Renal pelvis (tissue), 4 donors: Measurements from ENCODE around the gene PARS2. TPM values are rescaled to one million over a fixed set of nuclear protein-coding genes. Genes with fewer than 3 reads are reported as not detected.
A peak's percentile ranks its signal among the peaks of the same experiment; 100 is the strongest.

Source experiments
- DNase-seq: peaks from one replicate; pipeline ENCODE4 v3.0.0-alpha.2; 2013
- polyA plus RNA-seq, 3 donors: library from polyadenylated mRNA; unstranded; fragments of 120-200 nt; gene quantifications; one replicate each; pipeline ENCODE4 v1.2.1, GENCODE V29; 2013; ENCODE audit not compliant: insufficient read length in 3 of 3

Gene PARS2
- polyA plus RNA-seq, 3 donors, result 10.9 to 11.9 (median 11.8) TPM

DNA sequence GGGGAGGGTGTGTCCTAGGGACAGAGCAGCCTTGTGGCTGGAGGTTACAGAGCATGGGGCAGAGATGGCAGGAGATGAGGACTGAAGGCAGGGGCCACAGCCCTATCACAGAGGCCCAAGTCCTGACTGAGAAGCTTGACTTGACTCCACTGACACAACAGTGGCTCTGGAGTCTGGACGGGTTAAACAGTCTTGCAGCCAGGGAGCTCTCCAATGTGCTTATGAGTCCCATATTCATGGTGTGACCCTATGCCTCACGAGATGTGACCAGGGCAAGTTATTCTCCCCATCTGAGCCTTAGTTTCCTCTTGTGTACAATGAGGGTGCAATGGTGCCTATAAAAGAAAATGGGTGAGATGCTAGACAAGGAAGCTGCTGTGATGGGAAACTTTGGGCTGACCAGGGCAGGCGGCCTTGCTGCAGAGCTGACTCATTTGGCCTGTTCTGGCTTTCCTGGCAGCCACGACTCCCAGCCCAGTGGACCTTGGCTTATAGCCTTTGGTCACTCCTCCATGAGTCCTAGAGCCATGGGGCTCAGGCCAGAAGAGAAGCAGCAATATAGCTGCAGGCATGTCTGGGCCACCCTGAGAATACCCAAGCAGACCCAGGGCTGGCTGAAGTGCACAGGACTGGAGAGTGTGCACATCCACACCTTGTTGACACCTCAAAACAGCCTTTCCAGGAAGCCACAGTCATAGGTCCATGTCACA, 39.6 kb upstream of the PARS2 start:
- no peak for DNase-seq

DNA sequence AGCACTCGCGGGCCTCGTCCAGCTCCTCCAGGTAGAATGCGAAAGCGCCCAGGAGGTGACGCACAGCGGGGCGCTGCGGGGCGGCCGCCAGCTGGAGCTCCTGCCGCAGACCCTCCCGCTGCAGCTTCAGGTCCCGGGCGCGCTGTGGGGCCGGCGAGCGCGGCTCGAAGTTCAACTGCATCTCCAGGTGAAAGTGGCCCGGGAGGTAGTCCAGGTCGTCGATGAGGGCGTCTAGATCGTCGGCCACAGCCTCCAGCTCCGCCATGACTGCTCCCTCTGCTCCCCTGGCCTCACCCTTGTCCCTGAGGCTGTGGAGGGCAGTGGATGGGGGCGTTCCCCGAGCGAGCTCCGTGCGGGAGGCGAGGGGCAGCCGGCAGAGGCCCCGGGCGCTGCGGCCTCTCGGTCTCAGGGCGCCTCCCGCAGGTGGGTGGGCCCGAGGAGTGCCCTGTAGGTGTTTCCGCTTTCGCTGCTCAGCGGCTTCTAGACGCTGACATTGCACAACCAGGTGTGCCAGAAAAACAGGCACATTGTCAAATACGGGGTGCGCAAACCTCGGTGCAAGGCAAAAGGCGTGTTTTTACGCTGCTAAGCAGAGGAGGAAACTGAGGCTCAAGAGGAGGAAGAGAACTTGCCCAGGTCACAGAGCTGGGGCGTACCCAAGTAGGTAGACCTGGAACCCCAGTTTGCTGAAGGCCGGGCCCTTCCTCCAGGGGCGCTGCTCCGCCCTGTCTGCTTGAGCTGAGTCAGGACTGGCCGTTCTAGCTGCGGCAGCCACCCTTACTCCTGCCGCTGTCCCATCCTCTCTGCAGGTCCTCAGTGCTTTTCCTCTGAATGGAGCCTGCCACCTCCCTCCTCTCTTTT, 36.8 kb upstream of the PARS2 start, which contains the start of gene TTC22:
Gene TTC22 (minus strand): TSS at position 425 of the 861 bp plus-strand sequence. CDS start 160 bp downstream, at position 265.
- peak; percentile 34 for DNase-seq

DNA sequence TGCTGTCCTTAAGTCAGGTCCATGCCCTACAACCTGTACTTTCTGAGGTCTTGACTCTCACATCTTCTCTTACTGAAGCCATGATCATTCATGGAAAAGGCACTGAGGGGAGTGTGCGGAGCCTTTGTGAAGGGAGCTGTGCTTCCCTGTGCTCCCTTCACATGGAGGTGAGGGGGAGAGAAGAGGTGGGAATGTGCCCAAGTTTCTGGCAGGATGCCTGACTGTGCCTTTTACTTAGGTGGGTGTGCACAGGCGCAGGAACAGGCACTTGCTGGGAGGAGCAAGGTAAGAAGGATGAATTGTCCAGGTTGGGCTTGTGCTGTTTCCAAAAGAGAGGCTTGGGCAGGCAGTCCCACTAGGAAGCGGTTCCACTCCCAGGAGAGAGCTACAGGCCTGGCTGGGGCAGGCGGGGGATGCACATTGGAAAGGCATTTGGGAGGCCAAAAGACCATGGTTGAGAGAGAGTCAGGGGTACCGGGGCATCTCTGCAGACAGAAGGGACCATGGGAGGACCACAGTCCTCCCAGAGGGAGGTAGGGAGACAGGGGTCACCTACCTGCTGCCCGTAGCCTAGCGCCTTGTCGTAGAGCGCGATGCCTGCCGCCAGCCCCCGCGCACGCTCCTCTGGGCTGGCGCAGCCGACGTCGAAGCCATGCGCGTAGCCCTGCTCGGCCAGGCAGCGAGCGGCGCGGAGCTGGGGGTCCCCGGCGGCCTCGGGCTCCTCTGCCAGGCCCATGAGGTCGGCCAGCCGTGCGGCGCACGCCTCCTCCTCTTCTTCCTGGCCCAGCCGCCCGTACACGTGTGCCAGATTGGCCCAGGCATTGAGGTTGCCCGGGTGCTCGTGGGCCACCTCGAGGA, 35.9 kb upstream of the PARS2 start:
- DNase-seq, result no peak

DNA sequence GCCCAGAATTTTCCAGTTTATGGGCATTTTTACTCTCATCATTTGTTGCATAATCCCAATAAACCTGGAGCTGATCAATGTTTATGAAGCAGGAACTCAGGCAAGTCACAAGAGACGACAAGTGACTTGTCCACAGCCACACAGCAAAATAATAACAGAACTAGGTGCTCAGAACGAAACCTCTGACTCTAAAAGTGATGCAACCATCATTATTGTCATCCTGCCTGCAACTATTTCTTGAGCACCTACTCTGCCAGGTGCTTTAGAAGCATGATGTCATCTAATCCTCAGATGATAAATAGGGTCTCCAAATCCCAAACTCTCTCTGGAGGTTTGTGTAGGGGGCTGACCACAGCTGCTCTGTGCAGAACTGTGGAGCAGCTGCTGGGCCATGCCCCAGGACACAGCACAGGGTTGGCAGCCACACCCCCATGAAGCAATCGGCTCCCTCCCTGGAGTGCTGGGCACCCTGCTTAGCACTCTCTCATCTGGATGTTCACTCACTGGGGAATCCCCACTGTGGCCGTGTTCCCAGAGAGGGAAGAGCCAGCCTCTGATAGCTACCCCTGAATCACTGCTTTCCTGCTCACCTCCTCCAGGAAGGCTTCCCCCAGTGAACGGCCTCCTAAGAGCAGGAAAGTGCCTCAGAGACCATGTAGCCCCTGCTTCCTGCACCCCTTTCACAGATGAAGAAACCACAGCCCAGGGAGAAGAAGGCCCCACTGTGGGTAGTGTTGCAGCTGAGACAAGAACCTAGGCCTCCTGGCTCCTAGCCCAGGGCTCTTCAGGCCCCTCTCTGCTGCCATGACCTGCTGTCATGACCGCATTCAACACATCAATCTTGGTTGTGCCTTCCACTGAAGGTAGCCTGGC, 34.7 kb upstream of the PARS2 start:
- DNase-seq, result no peak

DNA sequence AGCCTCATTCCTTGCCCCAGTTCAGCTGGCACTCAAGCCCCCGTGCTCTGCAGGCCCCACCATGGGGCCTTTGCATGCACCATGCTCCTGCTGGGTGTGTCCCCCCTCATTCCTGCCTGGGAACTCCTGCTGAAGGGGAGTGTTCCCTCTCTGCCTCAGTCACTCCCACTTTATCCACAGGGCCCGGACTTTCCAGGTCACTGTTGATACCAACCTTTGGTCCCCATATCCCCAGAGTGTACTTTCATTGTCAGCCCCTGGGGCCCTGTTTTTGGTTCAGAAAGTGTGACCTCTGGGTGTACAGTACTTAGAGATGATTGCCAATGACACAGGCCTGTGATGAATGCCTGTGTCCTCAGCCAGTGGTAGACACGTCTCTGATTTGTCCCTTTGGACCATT, 33.9 kb upstream of the PARS2 start:
- no peak for DNase-seq

DNA sequence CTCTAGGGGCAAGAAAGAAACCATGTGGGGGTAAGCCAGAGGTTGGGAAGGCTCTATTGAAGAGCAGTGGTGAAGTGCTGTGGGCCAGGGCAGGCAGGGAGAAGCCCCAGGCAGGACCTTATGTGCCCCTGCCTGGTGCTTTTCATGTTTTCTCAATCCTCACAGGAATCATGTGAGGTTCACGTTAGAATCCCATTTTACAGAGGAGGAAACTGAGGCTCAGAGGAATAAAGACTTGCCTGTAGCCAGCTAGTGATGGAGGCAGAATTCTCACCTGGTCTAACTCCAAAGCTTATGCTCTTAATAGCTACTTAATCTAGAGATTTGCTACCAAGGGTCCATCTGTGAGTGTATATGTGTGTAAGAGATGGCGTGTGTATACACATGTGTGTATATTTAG, 32.6 kb upstream of the PARS2 start:
- DNase-seq, result no peak

DNA sequence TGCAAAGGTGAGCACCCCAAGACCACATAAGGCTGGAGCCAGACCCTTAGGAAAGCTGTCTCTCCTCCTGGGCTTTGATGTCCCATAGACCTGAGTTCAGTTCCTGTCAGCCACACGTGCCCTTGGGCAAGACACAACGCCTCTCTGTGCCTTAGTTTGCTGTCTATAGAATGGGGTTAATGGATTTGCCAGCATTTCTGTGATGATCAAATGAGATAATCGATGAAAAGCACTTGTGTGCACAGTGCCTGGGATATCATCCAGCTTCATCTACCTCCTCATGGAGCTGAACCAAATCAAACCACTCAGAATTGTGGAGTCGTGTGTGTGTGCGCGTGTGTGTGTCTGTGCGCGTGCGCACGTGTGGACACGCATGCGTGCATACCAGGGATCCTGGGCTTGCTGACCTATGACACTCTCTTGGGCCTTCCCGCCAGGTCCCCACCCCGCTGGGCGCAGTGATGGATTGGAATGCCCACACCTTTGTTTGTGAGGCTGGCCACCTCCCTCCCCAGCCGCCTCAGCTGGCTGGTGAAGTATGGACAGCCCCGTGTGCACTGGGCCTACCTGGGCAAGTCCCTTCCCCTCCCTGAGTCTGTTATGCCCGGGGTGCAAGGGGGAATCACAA, 31.6 kb upstream of the PARS2 start:
- no peak for DNase-seq

DNA sequence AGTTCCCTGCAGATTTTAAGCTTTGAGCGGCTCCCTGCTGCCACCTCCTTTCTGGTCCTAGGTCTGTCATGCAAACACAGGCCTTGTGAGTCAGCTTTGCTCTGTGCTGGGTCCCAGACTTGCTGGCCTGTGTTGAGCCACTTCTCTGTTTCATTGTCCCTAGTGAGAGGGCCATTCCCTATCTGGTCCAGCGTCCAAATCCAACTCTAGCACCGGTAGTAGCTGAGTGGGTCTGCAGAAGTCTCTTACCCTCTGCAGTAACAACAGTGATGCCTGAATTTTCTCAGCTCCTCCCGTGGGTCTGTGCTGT, 31.0 kb upstream of the PARS2 start:
- no peak for DNase-seq

DNA sequence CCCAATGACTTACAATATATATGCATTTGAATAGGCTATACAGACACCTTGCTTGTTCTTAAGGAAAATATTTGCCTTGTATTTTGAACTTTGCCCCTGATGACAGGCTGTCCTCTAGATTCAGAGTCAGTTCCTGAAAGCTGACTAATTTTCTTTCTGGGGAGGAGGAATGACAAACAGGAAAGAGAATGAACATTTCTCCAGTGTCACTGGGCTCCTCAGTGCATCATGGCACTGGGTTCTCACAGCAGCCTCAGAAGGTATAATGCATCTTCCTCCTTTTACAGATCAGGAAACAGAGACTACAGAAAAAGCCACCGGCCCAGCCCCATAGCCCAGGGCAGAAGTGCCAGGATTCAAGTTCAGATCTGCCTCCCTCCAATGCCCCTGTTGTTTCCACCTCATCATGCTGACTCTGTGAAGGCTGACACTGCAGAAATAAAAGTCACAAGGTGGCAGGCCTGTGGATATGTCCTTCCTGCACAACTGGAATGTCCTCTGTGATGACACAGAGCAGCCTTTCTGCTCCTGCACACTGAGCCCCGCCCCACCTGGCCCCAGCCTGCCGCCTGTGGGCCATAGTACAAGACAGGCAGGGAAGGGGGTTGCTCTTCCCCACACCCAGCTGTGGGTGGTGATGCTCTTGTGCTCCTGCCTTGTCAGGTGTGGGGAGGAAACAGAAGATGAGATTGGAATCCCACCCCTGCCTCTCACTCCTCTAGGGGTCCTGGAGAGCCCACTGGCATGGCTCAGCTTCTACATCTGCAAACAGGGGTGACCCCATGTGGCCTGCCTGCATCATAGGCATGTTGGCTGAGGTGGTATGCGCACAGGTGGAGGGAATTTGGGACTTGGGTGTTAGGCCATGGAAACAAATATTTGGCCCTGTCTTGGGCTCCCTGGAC, 30.4 kb upstream of the PARS2 start:
- peak; percentile 28 for DNase-seq

DNA sequence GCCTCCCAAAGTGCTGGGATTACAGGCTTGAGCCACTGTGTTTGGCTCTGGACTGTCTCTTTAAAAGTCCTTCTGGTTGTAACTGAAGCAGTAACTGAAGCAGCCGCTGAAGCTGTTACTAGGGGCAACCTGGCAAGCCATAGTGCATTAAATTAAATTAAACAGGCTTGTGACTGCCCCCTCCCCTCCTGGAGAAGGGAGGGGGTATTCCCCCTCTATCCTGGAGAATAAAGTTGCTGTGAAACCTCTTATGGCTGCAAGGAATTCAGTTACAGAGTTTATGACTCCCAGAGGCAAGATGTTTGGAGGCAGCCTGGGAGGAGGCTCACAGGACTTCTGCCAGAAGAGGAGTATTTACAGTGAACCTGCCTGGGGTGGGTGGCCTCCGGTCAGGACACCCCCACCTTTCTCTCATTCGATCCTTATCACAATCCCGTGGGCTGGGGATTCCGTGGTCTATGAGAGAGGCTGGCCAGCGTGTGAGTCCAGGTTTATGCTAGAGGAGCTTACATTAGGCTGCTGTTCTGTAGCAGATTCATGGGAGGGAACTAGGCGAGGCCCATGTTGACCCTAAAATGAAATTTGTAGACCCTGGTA, 28.5 kb upstream of the PARS2 start:
- peak; percentile 92 for DNase-seq

DNA sequence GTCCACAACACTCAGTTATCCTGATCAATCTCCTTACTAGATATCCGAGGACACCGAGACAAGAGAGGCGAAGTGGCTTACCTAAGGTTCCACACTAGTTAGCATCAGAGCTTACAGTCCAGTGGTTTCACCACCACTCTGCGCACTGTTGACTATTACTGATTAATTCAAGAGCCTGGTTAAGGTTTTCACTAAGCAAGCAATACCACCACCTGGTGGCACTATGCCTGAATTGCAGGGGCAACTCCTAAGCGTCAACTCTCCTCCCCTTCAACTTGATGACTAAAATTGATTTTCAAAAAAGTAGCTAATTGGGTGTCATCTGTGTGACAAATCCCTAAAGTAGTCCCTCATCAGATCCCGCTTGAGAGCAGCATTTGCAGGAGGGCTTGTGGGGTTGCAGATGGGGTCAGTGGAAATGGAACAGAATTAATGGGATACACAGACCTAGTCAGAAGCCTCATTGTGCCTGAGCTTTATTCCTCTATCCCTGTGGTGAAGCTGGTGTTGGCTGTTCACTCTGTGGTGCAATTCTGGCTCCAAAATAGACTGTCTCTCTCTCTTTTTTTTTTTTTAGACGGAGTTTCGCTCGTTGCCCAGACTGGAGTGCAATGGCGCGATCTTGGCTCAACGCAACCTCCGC, 27.7 kb upstream of the PARS2 start:
- DNase-seq, result no peak

DNA sequence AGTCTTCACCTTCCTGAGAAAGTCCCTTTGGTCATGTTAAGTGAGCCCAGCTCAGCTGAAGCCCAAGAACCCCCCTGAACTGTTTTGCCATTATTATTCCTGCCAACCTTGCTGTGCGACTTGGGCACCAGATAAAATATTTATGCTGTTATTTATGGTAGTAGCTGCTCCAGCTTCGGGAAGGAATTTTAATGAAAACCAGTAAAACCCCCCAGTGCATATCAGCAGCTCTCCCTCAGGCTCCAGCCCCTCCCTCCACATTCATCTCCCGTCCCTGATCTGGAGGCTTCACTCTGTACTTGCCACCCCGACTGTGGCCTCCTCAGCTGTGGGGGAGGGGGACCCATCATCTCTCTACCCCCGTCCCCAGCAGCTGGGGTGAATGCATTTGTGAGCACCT, 24.1 kb upstream of the PARS2 start:
- no peak for DNase-seq

DNA sequence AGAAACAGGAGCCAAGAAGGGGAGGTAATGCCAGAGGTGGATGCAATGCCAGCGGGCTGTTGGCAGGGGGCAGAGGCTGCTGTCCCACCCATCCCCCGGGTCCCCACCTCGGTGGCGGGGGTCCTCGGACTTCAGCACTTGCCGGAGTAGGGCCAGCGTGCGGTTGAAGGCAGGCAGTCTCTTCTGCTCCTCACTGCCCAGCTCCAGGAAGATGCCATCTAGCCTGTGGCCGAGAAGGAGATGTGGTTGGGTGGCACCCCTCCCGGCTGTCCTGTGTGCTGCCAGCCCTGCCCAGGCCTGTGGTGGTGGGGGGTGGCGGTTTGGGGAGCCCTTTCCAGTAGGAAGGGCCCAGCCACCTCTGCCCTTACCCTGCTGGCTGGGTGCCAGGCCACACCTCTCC, 23.3 kb upstream of the PARS2 start:
- no peak for DNase-seq

DNA sequence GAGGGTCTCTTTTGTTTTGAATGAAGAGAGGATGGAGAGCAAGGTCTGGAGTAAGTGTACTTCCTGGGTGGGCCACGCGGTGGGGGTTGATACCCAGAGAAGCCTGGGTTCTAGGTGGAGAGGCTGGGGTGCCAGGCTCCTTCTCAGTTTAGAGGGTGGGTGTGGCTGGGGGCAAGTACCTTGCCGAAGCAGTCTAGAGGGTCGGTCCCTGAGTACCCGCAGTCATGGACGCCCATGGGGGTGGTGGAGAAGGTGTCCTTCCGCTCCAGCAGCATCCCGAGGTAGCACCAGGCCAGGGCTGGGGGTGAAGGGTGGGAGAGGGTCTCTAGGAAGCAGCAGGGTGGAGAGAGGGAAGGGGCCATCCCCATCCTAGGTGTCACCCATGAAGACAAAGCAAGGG, 22.5 kb upstream of the PARS2 start:
- no peak for DNase-seq

DNA sequence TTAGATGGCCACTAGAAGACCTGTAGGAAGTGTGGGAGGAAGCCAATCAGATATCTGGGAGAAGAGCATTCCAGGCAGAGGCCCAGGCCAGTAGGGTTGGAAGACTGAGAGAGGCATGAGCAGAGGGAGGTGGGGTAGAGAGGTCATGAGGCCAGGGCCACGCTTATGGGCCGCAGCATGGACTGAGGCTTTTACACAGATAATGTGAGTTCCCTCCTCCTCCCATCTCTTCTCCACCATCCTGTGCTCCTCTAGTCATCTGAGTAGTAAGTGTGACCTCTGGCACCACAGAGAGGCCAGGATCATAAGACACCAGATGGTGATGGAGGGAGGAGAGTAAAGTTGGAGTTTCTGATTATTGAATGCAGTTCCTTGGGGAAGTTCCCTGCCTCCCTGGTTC, 19.7 kb upstream of the PARS2 start:
- no peak for DNase-seq

DNA sequence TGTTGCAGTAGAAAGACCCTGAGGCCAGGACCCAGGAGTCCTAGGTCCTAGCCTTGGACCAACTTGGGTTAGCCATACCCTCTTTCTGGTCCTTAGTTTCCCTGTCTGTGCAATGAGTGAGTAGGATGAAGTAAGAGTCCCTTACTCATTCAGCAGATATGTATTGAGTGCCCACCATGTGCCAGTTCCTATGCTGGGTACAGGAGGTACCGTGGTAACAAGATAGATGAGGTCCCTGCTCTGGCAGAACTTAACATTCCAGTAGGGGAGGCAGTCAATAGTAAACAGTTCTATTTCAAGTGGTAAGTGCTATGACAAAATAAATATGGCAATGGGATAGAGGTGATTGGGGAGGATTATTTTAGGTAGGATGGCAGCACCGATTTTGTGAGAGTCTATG, 18.3 kb upstream of the PARS2 start:
- DNase-seq, result no peak

DNA sequence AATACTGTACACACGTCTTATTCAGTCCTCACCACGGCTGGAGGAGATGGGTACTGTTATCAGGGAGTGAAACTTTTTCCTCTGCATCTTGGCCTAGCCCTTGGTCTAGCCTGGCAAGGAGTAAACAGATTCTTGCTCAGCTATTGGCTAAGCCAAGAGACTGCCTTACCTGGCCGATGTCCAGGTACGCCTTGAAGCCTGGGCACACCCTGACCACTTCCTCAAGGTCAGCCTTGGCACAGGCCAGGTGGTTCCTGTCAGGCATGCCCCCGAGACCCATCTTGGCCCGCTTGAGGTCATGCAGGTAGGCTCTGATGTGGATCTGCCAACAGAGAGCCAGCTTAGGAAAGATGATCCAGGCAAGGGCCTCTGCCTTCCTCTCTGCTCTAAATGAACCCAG, 17.8 kb upstream of the PARS2 start:
- DNase-seq, result no peak

DNA sequence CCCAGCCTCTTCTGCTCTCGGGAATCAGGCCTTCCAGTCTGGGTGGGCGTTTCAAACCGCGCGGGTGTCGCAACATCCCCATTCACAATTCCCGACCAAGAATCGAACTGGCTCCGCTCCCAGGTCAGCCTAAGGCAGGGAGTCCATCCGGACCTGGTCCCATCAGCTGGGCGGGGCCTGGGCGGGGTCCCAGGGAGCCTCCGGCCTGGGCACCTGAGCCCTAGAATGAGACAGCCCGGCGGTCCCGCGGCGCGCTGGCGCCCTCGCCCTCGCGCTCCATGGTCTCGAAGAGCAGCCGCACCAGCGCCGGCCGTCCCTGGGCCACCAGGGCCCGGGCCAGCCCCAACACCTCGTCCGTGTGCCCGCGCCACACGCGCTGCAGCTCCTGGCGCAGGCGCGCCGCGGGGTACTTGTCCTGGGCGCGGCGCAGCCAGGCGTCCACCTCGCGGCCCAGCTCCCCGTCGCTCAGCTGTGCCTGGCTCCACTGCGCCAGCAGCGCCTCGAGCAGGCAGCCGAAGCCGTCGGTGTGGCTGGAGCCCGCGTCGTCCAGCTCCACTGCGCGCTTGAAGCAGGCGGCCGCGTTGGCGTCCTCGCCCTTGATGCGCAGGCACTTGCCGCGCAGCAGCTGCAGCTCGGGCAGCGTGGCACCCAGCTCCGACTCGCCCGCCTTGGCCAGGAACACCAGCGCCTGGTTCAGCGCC, 16.9 kb upstream of the PARS2 start:
- DNase-seq, result peak; percentile 52
